ENCODE measurements around the gene ZSCAN22. TPM values are rescaled to one million over a fixed set of nuclear protein-coding genes. Genes with fewer than 3 reads are reported as not detected.

Gene ZSCAN22
- total RNA-seq, 4 donors from 2014 or later: 2.0 to 3.7 (median 2.8) TPM

- no peak for ATAC-seq (ENCODE audit: low FRiP score)
- DNase-seq (ENCODE audit: low spot score): no peak
- TF ChIP-seq CTCF (IDR thresholded peaks at IDR 0.05): no peak
Observed at GRCh38 chr19:58318297-58318696, 8.5 kb upstream of the ZSCAN22 start.

- ATAC-seq (ENCODE audit: low FRiP score) (no peak), DNase-seq (ENCODE audit: low spot score) (no peak)
- no peak for TF ChIP-seq CTCF (IDR thresholded peaks at IDR 0.05)
Observed at GRCh38 chr19:58319241-58319640, 7.6 kb upstream of the ZSCAN22 start.

- no peak for TF ChIP-seq CTCF (IDR thresholded peaks at IDR 0.05)
- ATAC-seq (ENCODE audit: low FRiP score) (no peak), DNase-seq (ENCODE audit: low spot score) (no peak)
Observed at GRCh38 chr19:58325311-58326022, 1.3 kb upstream of the ZSCAN22 start.

GRCh38 chr19:58326501-58326913, 287 bp upstream of the ZSCAN22 start:
- ATAC-seq (ENCODE audit: low FRiP score) (no peak), DNase-seq (ENCODE audit: low spot score) (no peak)
- TF ChIP-seq CTCF (IDR thresholded peaks at IDR 0.05): no peak

GRCh38 chr19:58328999-58329398, 2.2 kb downstream of the ZSCAN22 start:
- DNase-seq (ENCODE audit: low spot score) (no peak), ATAC-seq (ENCODE audit: low FRiP score) (no peak)
- TF ChIP-seq CTCF (IDR thresholded peaks at IDR 0.05): no peak

GRCh38 chr19:58330458-58330857, 3.7 kb downstream of the ZSCAN22 start:
- no peak for ATAC-seq (ENCODE audit: low FRiP score)
- no peak for TF ChIP-seq CTCF (IDR thresholded peaks at IDR 0.05)
- no peak for DNase-seq (ENCODE audit: low spot score)

- DNase-seq (ENCODE audit: low spot score) (no peak), ATAC-seq (ENCODE audit: low FRiP score) (no peak)
- TF ChIP-seq CTCF (IDR thresholded peaks at IDR 0.05): no peak
Observed at GRCh38 chr19:58332697-58333096, 5.9 kb downstream of the ZSCAN22 start.

Data from omental fat pad (tissue), 4 donors.